ENCODE data around the gene MBP. TPM values are rescaled to one million over a fixed set of nuclear protein-coding genes. Genes with fewer than 3 reads are reported as not detected.

MBP gene
- total RNA-seq, 1 experiment from 2014 or later = not detected

- no peak for DNase-seq (ENCODE audit: low spot score)
These were observed 47.9 kb downstream of the MBP start for GRCh38 chr18:77084688-77085035.

- DNase-seq (ENCODE audit: low spot score) = no peak
These were observed 50.1 kb downstream of the MBP start for GRCh38 chr18:77082316-77082955.

- no peak for DNase-seq (ENCODE audit: low spot score)
These were observed 51.2 kb downstream of the MBP start for GRCh38 chr18:77081390-77081778.

DNA sequence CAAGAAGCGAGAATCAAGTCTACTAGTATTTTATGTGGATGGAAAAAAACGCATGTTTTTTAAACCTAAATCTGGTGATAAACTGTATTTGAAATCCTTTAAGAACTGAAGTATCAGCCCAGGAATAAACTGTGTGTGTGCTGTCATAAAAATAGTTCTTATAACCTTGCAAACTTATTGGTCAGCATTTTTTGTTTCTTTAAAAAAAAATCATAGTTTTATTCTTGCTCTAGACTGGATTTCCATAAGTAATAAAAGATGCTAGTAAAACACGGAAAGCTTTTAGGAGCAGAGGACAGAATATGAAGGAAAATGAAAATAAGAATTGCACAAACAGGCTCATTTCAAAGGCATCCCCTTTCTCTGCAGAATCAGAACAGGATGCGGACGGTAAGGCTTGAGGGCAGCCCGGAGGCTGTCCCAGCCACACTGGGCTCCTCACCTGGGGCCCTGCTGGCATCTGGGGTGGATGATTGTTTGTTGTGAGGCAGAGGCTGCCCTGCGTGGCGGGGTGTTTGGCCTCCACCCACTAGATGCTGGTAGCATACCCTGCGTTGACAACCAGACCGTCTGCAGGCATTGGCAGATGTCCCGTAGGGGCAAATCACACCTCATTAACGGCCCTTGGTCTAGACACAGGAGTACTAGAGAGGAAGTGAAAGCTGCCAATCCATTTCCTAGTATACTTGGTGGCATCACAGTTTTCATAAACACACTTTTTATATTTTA is 52.5 kb downstream of the MBP start:
- no peak for DNase-seq (ENCODE audit: low spot score)

- no peak for DNase-seq (ENCODE audit: low spot score)
These were observed 53.5 kb downstream of the MBP start for GRCh38 chr18:77079088-77079487.

GRCh38 chr18:77078690-77079070 is 53.9 kb downstream of the MBP start:
- no peak for DNase-seq (ENCODE audit: low spot score)

- DNase-seq (ENCODE audit: low spot score) = no peak
These were observed 54.5 kb downstream of the MBP start for GRCh38 chr18:77077941-77078689.

DNA sequence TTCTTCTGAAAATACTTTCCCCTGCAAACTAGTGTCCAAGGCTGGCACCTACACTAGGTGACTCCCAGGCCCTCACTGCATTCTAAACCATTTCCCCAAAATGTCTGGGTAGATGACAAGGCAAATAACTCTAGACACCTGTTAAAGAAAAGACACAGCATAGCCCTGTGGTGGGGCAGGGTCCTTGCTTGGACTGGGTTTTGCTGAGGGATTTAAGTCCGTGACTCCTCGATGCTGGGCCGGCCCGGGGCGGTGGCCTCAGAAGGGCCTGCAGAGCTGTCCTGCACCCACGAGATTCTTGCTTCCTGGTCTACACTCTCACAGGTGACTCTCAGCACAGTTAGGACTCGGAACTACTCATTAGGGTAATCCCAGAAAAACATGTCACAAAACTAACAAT is 55.2 kb downstream of the MBP start:
- DNase-seq (ENCODE audit: low spot score) = no peak

GRCh38 chr18:77076111-77076510 is 56.5 kb downstream of the MBP start:
- DNase-seq (ENCODE audit: low spot score) = no peak

DNA sequence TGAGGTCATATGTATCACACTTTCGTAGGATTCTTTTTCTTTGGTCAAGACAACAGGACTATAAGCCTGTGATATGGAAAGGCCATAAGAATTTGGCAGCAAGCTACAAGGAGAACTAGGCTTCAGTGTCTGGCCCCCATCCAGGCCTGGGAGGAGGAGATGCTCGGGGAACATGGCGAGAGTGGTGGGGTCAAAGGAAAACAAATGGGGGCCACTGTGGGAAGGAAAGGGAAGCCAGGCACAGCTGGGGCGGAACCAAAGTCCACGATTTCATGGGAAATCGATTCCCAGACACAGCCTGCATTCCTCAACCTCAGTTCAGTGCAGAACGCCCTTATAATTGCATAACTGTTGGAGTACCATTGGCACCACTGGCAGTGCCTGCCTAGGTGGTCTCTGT is 58.2 kb downstream of the MBP start:
- no peak for DNase-seq (ENCODE audit: low spot score)

GRCh38 chr18:77073336-77074093 is 59.1 kb downstream of the MBP start:
- DNase-seq (ENCODE audit: low spot score) = no peak

GRCh38 chr18:77072566-77072965 is 60.0 kb downstream of the MBP start:
- no peak for DNase-seq (ENCODE audit: low spot score)

- peak; percentile 77 for DNase-seq (ENCODE audit: low spot score)
These were observed 60.8 kb downstream of the MBP start for GRCh38 chr18:77071711-77072292.

DNA sequence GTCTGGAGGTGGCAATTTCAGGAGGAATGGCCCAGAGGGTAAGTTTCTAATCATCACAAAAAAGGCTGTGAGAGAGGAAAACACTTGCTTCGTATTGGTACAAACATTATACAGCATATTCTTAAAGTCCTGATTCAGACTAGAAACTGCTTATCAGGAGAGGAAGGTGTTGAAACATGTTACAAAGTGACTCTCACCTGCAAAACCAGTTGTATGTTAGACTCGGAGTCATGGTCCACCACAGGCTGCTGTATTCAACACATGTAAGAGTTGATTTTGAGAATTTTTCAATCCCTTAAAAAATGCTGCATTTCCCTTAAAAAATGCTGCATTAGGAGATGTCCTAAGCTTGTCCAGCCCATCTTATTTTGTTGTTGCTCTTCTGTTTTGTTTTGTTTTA is 61.5 kb downstream of the MBP start:
- no peak for DNase-seq (ENCODE audit: low spot score)

DNA sequence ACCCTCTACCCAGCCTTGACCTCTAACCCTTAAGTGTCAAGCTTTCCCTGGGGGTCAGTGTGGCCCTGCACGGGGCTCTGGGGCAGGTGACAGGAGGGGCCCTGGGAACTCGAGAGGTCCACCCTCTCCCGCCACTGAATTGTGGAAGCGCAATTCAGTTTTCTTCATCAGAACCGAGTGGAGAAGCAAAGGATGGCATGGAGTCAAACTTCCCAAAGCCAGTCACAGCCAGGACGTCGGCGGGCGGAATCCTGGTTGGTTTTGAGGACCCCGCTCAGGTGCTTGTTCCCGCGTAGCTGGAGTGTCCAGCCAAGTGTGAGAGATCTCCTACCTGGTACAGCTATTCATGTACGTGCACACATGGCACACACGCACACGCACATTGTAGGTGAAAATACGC is 62.0 kb downstream of the MBP start:
- no peak for DNase-seq (ENCODE audit: low spot score)

GRCh38 chr18:77069931-77070330 is 62.7 kb downstream of the MBP start:
- DNase-seq (ENCODE audit: low spot score) = no peak

GRCh38 chr18:77069482-77069881 is 63.1 kb downstream of the MBP start:
- DNase-seq (ENCODE audit: low spot score) = no peak

- no peak for DNase-seq (ENCODE audit: low spot score)
These were observed 64.0 kb downstream of the MBP start for GRCh38 chr18:77068321-77069312.

DNA sequence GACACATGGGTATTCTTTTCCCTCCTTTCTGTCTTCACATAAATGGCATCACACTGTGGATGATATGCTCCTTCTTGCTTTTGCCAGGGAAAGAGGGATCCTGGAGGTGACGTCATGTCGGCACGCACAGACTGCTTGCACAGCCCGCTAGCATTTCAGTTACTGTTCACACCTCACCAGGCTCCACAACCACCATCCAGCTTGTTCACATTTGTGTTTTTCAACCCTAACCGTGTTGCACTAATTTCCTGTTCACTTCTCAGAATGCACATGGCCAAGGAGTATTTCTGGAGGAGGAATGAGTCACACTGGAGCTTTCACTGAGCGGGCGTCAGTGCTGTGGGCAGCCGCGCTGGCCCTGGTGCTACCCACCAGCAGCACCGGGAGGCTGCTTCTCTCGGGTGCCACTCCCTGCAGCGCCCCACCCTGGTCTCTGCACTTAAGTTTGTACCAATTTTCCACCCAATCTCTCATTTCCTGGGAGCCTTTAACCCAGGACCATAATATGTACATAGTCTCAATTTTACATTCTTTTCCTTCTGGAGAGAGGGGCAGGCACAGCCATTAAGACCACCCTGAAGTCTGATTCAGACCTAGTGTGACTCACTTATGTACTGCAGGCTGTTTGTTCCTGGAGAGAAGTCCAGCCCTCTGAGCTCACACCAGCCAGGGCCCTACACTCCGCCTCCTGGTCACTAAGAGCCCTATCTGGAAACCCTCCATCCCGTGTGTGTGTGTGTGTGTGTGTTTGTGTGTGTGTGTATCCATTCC is 65.1 kb downstream of the MBP start:
- DNase-seq (ENCODE audit: low spot score) = peak; percentile 77

DNA sequence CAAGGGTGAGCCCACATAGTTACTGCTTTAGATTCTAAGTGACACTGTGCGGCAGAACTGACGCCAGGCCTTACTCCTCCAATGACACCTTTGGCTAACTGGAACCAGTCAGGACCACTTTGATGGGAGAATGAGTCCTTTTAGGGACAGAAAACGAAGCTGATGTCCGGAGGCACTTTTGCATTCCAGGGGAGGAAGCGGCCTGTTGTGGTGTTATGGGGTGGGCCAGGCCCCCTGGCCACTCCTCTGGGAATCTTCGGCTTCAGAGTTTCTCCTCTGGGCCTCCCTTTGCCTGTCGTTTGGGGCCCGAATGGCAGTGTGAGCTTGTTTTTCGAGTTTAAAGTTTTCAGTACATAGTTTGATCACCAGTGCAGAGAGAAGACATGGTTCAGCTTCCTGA is 65.9 kb downstream of the MBP start:
- no peak for DNase-seq (ENCODE audit: low spot score)
